Neuronal stem cell (in vitro differentiated cells): ENCODE data around the gene MORF4L1.
"Not testable (repeated sequence)": the region's sequence is repeated elsewhere in the genome, so short reads cannot be mapped to it uniquely, and the experiment has no call there.

ENCODE experiments used
- DNase-seq: peaks from one replicate; pipeline ENCODE4 v3.0.0-alpha.2; 2013; ENCODE audit warnings: low spot score
- H2AFZ ChIP-seq: one replicate; pipeline ENCODE4 v1.6.1; 2013; ENCODE audit warnings: mild to moderate bottlenecking, low read length, inconsistent platforms
- H2AK5ac ChIP-seq: 2 replicates; pipeline ENCODE4 v1.6.1; 2013; ENCODE audit warnings: low read depth, mild to moderate bottlenecking, inconsistent platforms, low read length, moderate library complexity, mixed read lengths
- H2BK120ac ChIP-seq: 2 replicates; pipeline ENCODE4 v1.6.1; 2013; ENCODE audit warnings: low read depth, mild to moderate bottlenecking, inconsistent platforms, low read length, moderate library complexity, mixed read lengths
- H2BK12ac ChIP-seq: one replicate; pipeline ENCODE4 v1.6.1; 2013; ENCODE audit warnings: low read length, inconsistent platforms
- H2BK15ac ChIP-seq: 2 replicates; pipeline ENCODE4 v1.6.1; 2013; ENCODE audit warnings: mild to moderate bottlenecking, low read length, inconsistent platforms, mixed read lengths
- H2BK5ac ChIP-seq: one replicate; pipeline ENCODE4 v1.6.1; 2013; ENCODE audit warnings: inconsistent platforms, mild to moderate bottlenecking, low read length, moderate library complexity
- H3K14ac ChIP-seq: one replicate; pipeline ENCODE4 v1.6.1; 2013; ENCODE audit warnings: low read length, inconsistent platforms
- H3K18ac ChIP-seq: 2 replicates; pipeline ENCODE4 v1.6.1; 2013; ENCODE audit warnings: low read length, inconsistent platforms
- H3K23ac ChIP-seq: 2 replicates; pipeline ENCODE4 v1.6.1; 2013; ENCODE audit warnings: low read depth, mild to moderate bottlenecking, mixed read lengths, low read length, inconsistent platforms; ENCODE audit not compliant: poor library complexity
- H3K27ac ChIP-seq: replicated peaks from 3 replicates; pipeline ENCODE4 v1.5.1; 2013; ENCODE audit warnings: low read length, inconsistent platforms
- H3K27me3 ChIP-seq, 3 experiments: 2 replicates each; pipeline ENCODE4 v1.6.1; 2013; ENCODE audit warnings: low read length in 3 of 3, mild to moderate bottlenecking in 2 of 3, inconsistent platforms in 1 of 3, low read depth in 1 of 3, mixed read lengths in 1 of 3, moderate library complexity in 1 of 3; ENCODE audit not compliant: control insufficient read depth in 3 of 3, insufficient read depth in 3 of 3
- H3K36me3 ChIP-seq, 2 donors: replicated peaks in 1 of 2; 2 replicates each; pipeline ENCODE4 v1.6.1; 2013; ENCODE audit warnings: low read length in 2 of 2; ENCODE audit not compliant: control insufficient read depth in 2 of 2, insufficient read depth in 2 of 2
- H3K4ac ChIP-seq: 2 replicates; pipeline ENCODE4 v1.6.1; 2013; ENCODE audit warnings: inconsistent platforms, mild to moderate bottlenecking, low read length, moderate library complexity
- H3K4me1 ChIP-seq, 2 donors: 1 replicate in 1 of 2; 2 replicates in 1 of 2; pipeline ENCODE4 v1.6.1; 2013; ENCODE audit warnings: low read length in 2 of 2, low read depth in 1 of 2; ENCODE audit not compliant: control insufficient read depth in 2 of 2, insufficient read depth in 1 of 2
- H3K4me2 ChIP-seq: one replicate; pipeline ENCODE4 v1.6.1; 2013; ENCODE audit warnings: mild to moderate bottlenecking, low read length, inconsistent platforms; ENCODE audit not compliant: insufficient read depth, poor library complexity, severe bottlenecking
- H3K4me3 ChIP-seq, 2 donors: 2 replicates each; pipeline ENCODE4 v1.5.1; 2013; ENCODE audit warnings: low read length in 2 of 2, mild to moderate bottlenecking in 2 of 2, inconsistent platforms in 1 of 2, moderate library complexity in 1 of 2
- H3K79me1 ChIP-seq: one replicate; pipeline ENCODE4 v1.6.1; 2013; ENCODE audit warnings: low read depth, mild to moderate bottlenecking, inconsistent platforms, low read length, moderate library complexity
- H3K9ac ChIP-seq: one replicate; pipeline ENCODE4 v1.6.1; 2013; ENCODE audit warnings: mild to moderate bottlenecking, low read depth, low read length, inconsistent platforms; ENCODE audit not compliant: poor library complexity
- H3K9me3 ChIP-seq, 2 donors: replicated peaks in 1 of 2; 2 replicates each; pipeline versions ENCODE3 to v1.6.1; 2013; ENCODE audit warnings: low read length in 2 of 2, mild to moderate bottlenecking in 2 of 2, inconsistent platforms in 1 of 2, low read depth in 1 of 2, mixed read lengths in 1 of 2, moderate library complexity in 1 of 2; ENCODE audit not compliant: control insufficient read depth in 2 of 2, insufficient read depth in 1 of 2
- H4K8ac ChIP-seq: one replicate; pipeline ENCODE4 v1.6.1; 2013; ENCODE audit warnings: low read depth, mild to moderate bottlenecking, inconsistent platforms, low read length, moderate library complexity
- H4K91ac ChIP-seq: one replicate; pipeline ENCODE4 v1.6.1; 2013; ENCODE audit warnings: low read length, low read depth, mild to moderate bottlenecking, inconsistent platforms; ENCODE audit not compliant: poor library complexity
- WGBS, 2 donors: extraction: QIAGEN DNeasy Blood & Tissue Kit; methylation state at CpG; one replicate each; pipeline ENCODE4 v1.1.7; 2013; ENCODE audit warnings: missing lambda C conversion rate in 2 of 2, mixed read lengths in 1 of 2; ENCODE audit not compliant: insufficient read length in 2 of 2, insufficient replicate concordance in 1 of 2; ENCODE audit errors: extremely low coverage in 2 of 2; 5-methylcytosine and 5-hydroxymethylcytosine counted together

MORF4L1 gene

GRCh38 chr15:78855746-78856145, 16.9 kb upstream of the MORF4L1 start:
- Histone ChIP-seq H3K36me3 (no peaks in the 10 kb centered on the region), H2AK5ac (no peak overlapping the region)
- no CpG with 5 or more reads among the region's 4 CpGs for WGBS, 2 donors

GRCh38 chr15:78859971-78860719, 12.5 kb upstream of the MORF4L1 start:
- H3K4me1 ChIP-seq, result no peaks in the 10 kb centered on the region
- H2BK15ac ChIP-seq, result no peak overlapping the region
- no peak overlapping the region for H3K4ac ChIP-seq
- no peaks in the 10 kb centered on the region for H3K79me1 ChIP-seq
- H2BK120ac ChIP-seq, result no peak overlapping the region
- H3K9ac ChIP-seq, result no peak overlapping the region
- peak overlapping the region; percentile 40 for H3K4me2 ChIP-seq
- H3K14ac ChIP-seq, result no peak overlapping the region
- H2BK12ac ChIP-seq, result no peak overlapping the region
- peak overlapping the region; percentile 97 for H3K27ac ChIP-seq
- peak overlapping the region; percentile 57 for H3K18ac ChIP-seq
- WGBS, 2 donors, result no CpG with 5 or more reads among the region's 28 CpGs
- no peak overlapping the region for H2BK5ac ChIP-seq
- peaks cover 0 to 8% of the 10 kb centered on the region in 2 donors for H3K9me3 ChIP-seq
- H3K36me3 ChIP-seq, result no peaks in the 10 kb centered on the region
- no peak overlapping the region for H4K91ac ChIP-seq
- H3K27me3 ChIP-seq, result no peaks in the 10 kb centered on the region
- H3K23ac ChIP-seq, result no peak overlapping the region
- DNase-seq, result peak; percentile 72
- peak overlapping the region; percentile 93 for H2AFZ ChIP-seq
- H4K8ac ChIP-seq, result no peak overlapping the region
- H2AK5ac ChIP-seq, result no peak overlapping the region
- peak overlapping the region; percentile 50 to 81 for H3K4me3 ChIP-seq

More at GRCh38 chr15:78855746-78856145, 16.9 kb upstream of the MORF4L1 start:
- H3K14ac ChIP-seq, result no peak overlapping the region
- no peak overlapping the region for H3K9ac ChIP-seq
- no peaks in the 10 kb centered on the region for H3K27me3 ChIP-seq
- no peak overlapping the region for H2BK15ac ChIP-seq
- no peak for DNase-seq
- no peak overlapping the region for H3K27ac ChIP-seq
- peaks cover 5 to 7% of the 10 kb centered on the region in 2 donors for H3K4me1 ChIP-seq
- H2AFZ ChIP-seq, result no peak overlapping the region
- H3K18ac ChIP-seq, result no peak overlapping the region
- no peak overlapping the region for H2BK5ac ChIP-seq
- no peaks in the 10 kb centered on the region for H3K79me1 ChIP-seq
- H3K23ac ChIP-seq, result no peak overlapping the region
- H3K4ac ChIP-seq, result no peak overlapping the region
- H3K4me3 ChIP-seq, result no peak overlapping the region
- no peak overlapping the region for H2BK120ac ChIP-seq
- H4K91ac ChIP-seq, result no peak overlapping the region
- H4K8ac ChIP-seq, result no peak overlapping the region
- H3K9me3 ChIP-seq, result peaks cover 0 to 8% of the 10 kb centered on the region in 2 donors
- H3K4me2 ChIP-seq, result no peak overlapping the region
- H2BK12ac ChIP-seq, result no peak overlapping the region

- not testable (repeated sequence) for H2BK5ac ChIP-seq, H4K8ac ChIP-seq, H3K4me1 ChIP-seq, H3K79me1 ChIP-seq, H3K18ac ChIP-seq, H3K4ac ChIP-seq, H3K9me3 ChIP-seq, H2BK12ac ChIP-seq, H4K91ac ChIP-seq, H2BK120ac ChIP-seq, DNase-seq, H3K14ac ChIP-seq, H3K27ac ChIP-seq, H2AFZ ChIP-seq, H3K36me3 ChIP-seq, H3K4me3 ChIP-seq, H3K9ac ChIP-seq, H3K4me2 ChIP-seq, H3K23ac ChIP-seq, H3K27me3 ChIP-seq, H2AK5ac ChIP-seq, H2BK15ac ChIP-seq
- WGBS, 2 donors, result no CpG with 5 or more reads among the region's 10 CpGs
Measured at GRCh38 chr15:78865585-78865984, 7.1 kb upstream of the MORF4L1 start.

GRCh38 chr15:78866031-78866430, 6.7 kb upstream of the MORF4L1 start:
- H3K18ac ChIP-seq, H3K4me2 ChIP-seq, H3K14ac ChIP-seq, H3K23ac ChIP-seq, H4K8ac ChIP-seq, H3K36me3 ChIP-seq, H2BK120ac ChIP-seq, H3K79me1 ChIP-seq, H3K27me3 ChIP-seq, H3K4me1 ChIP-seq, H2AFZ ChIP-seq, H2BK12ac ChIP-seq, H3K27ac ChIP-seq, H2BK5ac ChIP-seq, H3K9me3 ChIP-seq, H4K91ac ChIP-seq, H3K9ac ChIP-seq, H2BK15ac ChIP-seq, DNase-seq, H2AK5ac ChIP-seq, H3K4ac ChIP-seq, H3K4me3 ChIP-seq: not testable (repeated sequence)
- WGBS, 2 donors, result no CpG with 5 or more reads among the region's 8 CpGs
